Neural progenitor cell (in vitro differentiated cells): ENCODE data around the gene ABCC4. TPM values are rescaled to one million over a fixed set of nuclear protein-coding genes. Genes with fewer than 3 reads are reported as not detected.
A peak's percentile ranks its signal among the peaks of the same experiment; 100 is the strongest.

Experiments used
- DNase-seq: peaks from one replicate; pipeline ENCODE4 v3.0.0-alpha.2; 2016; ENCODE audit warnings: low spot score
- H2AFZ ChIP-seq: fragments of 200-600 bp; sonication (generic); replicated peaks from 2 replicates; pipeline ENCODE4 v1.6.1; 2016; ENCODE audit warnings: antibody characterized with exemption
- H3F3A ChIP-seq: fragments of 200-600 bp; sonication (generic); 2 replicates; pipeline ENCODE4 v1.6.1; 2016; ENCODE audit warnings: antibody characterized with exemption, low read depth
- H3K27ac ChIP-seq: fragments of 200-600 bp; sonication (generic); 2 replicates; pipeline ENCODE4 v1.5.1; 2016; ENCODE audit warnings: mild to moderate bottlenecking
- H3K27me3 ChIP-seq: fragments of 200-600 bp; sonication (generic); 2 replicates; pipeline ENCODE4 v1.6.1; 2016; ENCODE audit warnings: mild to moderate bottlenecking, moderate library complexity
- H3K36me3 ChIP-seq: fragments of 200-600 bp; sonication (generic); 2 replicates; pipeline ENCODE4 v1.5.1; 2016
- H3K4me1 ChIP-seq: fragments of 200-600 bp; sonication (generic); 2 replicates; pipeline ENCODE4 v1.6.1; 2016; ENCODE audit warnings: mixed run types
- H3K4me2 ChIP-seq: fragments of 200-600 bp; sonication (generic); 2 replicates; pipeline ENCODE4 v1.6.1; 2016
- H3K4me3 ChIP-seq: fragments of 200-600 bp; sonication (generic); 2 replicates; pipeline ENCODE4 v1.5.1; 2016
- H3K79me2 ChIP-seq: fragments of 200-600 bp; sonication (generic); 2 replicates; pipeline ENCODE4 v1.6.1; 2016; ENCODE audit warnings: low read depth
- H3K9ac ChIP-seq: fragments of 200-600 bp; sonication (generic); 2 replicates; pipeline ENCODE4 v1.6.1; 2016
- H3K9me3 ChIP-seq: fragments of 200-600 bp; sonication (generic); 2 replicates; pipeline ENCODE4 v1.5.1; 2016; ENCODE audit warnings: low read depth
- H4K20me1 ChIP-seq: fragments of 200-600 bp; sonication (generic); 2 replicates; pipeline ENCODE4 v1.6.1; 2016; ENCODE audit warnings: low read depth
- H3K27ac Mint-ChIP-seq: 3 replicates; pipeline ENCODE4 v1.8.0; 2021; ENCODE audit warnings: mixed read lengths
- H3K27me3 Mint-ChIP-seq: 2 replicates; pipeline ENCODE4 v1.8.0; 2022; ENCODE audit warnings: low read depth, mild to moderate bottlenecking, inconsistent platforms, moderate library complexity, mixed read lengths; ENCODE audit not compliant: insufficient read depth
- H3K36me3 Mint-ChIP-seq: 3 replicates; pipeline ENCODE4 v1.8.0; 2021; ENCODE audit warnings: mixed read lengths
- H3K4me1 Mint-ChIP-seq: 3 replicates; pipeline ENCODE4 v1.8.0; 2021; ENCODE audit warnings: mixed read lengths
- H3K4me3 Mint-ChIP-seq: 3 replicates; pipeline ENCODE4 v1.8.0; 2021; ENCODE audit warnings: mild to moderate bottlenecking, moderate library complexity, mixed read lengths
- H3K9me3 Mint-ChIP-seq: 3 replicates; pipeline ENCODE4 v1.8.0; 2020; ENCODE audit warnings: mixed read lengths
- EZH2 ChIP-seq: fragments of 200-600 bp; sonication (generic); IDR thresholded peaks from 2 replicates; pipeline ENCODE4 v1.6.1; 2017; ENCODE audit warnings: antibody characterized with exemption, mild to moderate bottlenecking, moderate library complexity
- EZH2phosphoT487 ChIP-seq: fragments of 200-600 bp; sonication (generic); IDR thresholded peaks from 2 replicates; pipeline ENCODE4 v1.6.1; 2017; ENCODE audit warnings: antibody characterized with exemption
- total RNA-seq: library from RNA; depleted of rRNA; stranded (reverse); fragments of >200 nt; gene quantifications from 2 replicates; pipeline ENCODE4 v1.2.3, GENCODE V29; 2015; ENCODE audit warnings: low replicate concordance
- TF ChIP-seq, protein P1 (sequence below): fragments of 200-600 bp; sonication (generic); IDR thresholded peaks from 2 replicates; pipeline ENCODE4 v1.5.1; 2017; ENCODE audit warnings: antibody characterized with exemption, mild to moderate bottlenecking

Gene ABCC4
- total RNA-seq, 1 donor from 2014 or later, result 23.6 TPM

DNA sequence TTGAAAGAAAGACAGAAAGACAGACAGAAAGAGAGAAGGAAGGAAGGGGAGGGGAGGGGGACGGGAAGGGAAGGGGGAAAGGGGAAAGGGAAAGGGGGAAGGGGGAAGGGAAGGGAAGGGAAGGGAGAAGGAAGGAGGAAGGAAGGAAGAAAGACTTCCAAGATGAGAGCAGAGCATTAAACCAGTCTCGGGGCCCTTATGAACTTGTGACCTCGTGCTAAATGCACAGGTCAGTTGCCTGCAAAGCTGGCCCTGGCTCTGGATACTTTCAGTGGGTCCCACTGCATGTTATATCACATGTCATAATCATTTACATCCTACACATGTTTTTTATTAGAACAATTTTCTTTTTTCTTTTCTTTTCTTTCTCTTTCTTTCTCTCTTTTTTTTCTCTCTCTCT lies 24.2 kb upstream of the ABCC4 start:
- H2AFZ ChIP-seq, result no peak overlapping the region
- H3K36me3 ChIP-seq, result no peaks in the 10 kb centered on the region
- no peak overlapping the region for H3K27ac Mint-ChIP-seq
- H3K79me2 ChIP-seq, result no peaks in the 10 kb centered on the region
- H3K27me3 Mint-ChIP-seq, result peaks cover 4% of the 10 kb centered on the region
- no peaks in the 10 kb centered on the region for H3K9me3 ChIP-seq
- H3K9ac ChIP-seq, result no peak overlapping the region
- H3K4me3 Mint-ChIP-seq, result no peak overlapping the region
- TF ChIP-seq EZH2phosphoT487 (no peak), EZH2 (no peak)
- TF ChIP-seq, protein P1, sequence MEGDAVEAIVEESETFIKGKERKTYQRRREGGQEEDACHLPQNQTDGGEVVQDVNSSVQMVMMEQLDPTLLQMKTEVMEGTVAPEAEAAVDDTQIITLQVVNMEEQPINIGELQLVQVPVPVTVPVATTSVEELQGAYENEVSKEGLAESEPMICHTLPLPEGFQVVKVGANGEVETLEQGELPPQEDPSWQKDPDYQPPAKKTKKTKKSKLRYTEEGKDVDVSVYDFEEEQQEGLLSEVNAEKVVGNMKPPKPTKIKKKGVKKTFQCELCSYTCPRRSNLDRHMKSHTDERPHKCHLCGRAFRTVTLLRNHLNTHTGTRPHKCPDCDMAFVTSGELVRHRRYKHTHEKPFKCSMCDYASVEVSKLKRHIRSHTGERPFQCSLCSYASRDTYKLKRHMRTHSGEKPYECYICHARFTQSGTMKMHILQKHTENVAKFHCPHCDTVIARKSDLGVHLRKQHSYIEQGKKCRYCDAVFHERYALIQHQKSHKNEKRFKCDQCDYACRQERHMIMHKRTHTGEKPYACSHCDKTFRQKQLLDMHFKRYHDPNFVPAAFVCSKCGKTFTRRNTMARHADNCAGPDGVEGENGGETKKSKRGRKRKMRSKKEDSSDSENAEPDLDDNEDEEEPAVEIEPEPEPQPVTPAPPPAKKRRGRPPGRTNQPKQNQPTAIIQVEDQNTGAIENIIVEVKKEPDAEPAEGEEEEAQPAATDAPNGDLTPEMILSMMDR, result no peak
- H3K36me3 Mint-ChIP-seq, result no peaks in the 10 kb centered on the region
- DNase-seq, result no peak
- no peaks in the 10 kb centered on the region for H3K27me3 ChIP-seq
- no peak overlapping the region for H3K27ac ChIP-seq
- peaks cover 8% of the 10 kb centered on the region for H3K4me1 Mint-ChIP-seq
- H4K20me1 ChIP-seq, result no peaks in the 10 kb centered on the region
- no peaks in the 10 kb centered on the region for H3F3A ChIP-seq
- H3K4me1 ChIP-seq, result no peaks in the 10 kb centered on the region
- H3K9me3 Mint-ChIP-seq, result no peaks in the 10 kb centered on the region
- no peak overlapping the region for H3K4me2 ChIP-seq
- no peak overlapping the region for H3K4me3 ChIP-seq

DNA sequence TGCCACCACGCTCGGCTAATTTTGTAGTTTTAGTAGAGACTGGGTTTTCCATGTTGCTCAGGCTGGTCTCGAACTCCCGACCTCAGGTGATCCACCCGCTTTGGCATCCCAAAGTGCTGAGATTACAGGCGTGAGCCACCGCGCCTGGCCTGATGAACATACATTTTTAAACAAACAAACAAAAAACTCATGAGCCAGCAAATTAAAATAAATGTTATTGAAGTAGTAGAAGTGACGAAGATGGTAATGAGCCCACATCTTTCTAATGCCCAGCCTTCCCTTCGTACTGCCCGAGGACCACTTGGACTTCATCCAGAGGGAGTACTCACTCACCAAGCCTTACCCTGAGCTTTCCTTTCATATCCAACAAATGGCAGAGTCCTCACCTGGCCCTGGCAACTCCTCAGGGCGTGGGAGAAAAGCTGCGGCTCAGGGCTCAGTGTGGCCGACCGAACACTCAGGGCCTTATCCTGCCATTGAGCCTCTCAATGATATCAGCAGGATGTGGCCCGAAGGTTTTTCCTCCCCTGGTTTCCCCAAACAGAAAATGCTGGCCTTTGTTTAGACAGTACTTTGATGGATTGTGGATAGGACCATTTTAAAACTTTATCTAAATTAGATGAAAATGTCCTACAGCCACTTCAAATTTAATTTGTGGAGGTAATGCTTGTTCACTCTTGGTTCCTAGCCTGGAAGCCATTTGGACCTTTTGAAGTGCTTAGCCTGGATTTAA lies 22.8 kb upstream of the ABCC4 start:
- Histone ChIP-seq H3K36me3 (no peaks in the 10 kb centered on the region), H3K9ac (no peak overlapping the region), H3K9me3 (no peaks in the 10 kb centered on the region), H3K4me1 (no peaks in the 10 kb centered on the region), H3K27me3 (no peaks in the 10 kb centered on the region), H3K4me2 (no peak overlapping the region), H2AFZ (peak overlapping the region; percentile 63), H4K20me1 (no peaks in the 10 kb centered on the region), H3K4me3 (no peak overlapping the region), H3K79me2 (no peaks in the 10 kb centered on the region), H3K27ac (no peak overlapping the region), H3F3A (no peaks in the 10 kb centered on the region)
- Mint-ChIP-seq H3K4me3 (no peak overlapping the region), H3K9me3 (no peaks in the 10 kb centered on the region), H3K27me3 (peaks cover 4% of the 10 kb centered on the region), H3K36me3 (no peaks in the 10 kb centered on the region), H3K4me1 (peaks cover 8% of the 10 kb centered on the region), H3K27ac (no peak overlapping the region)
- no peak for DNase-seq
- TF ChIP-seq, protein P1, result no peak
- TF ChIP-seq EZH2phosphoT487 (no peak), EZH2 (no peak)

DNA sequence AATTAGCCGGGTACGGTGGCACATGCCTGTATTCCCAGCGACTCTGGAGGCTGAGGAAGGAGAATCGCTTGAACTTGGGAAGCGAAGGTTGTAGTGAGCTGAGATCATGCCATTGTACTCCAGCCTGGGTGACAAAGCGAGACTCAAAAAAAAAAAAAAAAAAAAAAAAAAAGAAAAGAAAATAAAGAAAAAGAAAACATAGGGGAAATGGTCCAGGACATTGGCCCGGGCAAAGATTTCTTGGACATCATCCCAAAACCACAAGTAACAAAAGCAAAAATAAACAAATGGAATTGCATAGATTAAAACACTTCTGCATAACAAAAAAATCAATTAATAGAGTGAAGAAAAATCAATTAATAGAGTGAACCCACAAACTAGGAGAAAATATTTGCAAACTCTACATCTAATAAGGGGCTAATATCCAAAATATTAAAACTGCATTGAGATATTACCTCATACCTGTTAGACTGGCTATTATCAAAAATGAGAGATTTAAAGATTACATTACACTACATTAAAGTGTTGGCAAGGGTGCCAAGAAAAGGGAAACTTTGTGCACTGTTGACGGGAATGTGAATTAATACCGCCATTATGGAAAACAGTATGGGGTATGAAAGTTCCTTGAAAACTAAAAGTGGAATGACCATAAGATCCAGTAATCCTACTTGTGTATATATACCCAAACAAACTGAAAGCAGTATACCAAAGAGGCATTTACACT lies 18.5 kb upstream of the ABCC4 start:
- Mint-ChIP-seq H3K27ac (no peak overlapping the region), H3K9me3 (peaks cover 2% of the 10 kb centered on the region), H3K36me3 (no peaks in the 10 kb centered on the region), H3K27me3 (peaks cover 10% of the 10 kb centered on the region), H3K4me1 (peaks cover 5% of the 10 kb centered on the region), H3K4me3 (no peak overlapping the region)
- Histone ChIP-seq H3K9ac (no peak overlapping the region), H3K27ac (no peak overlapping the region), H3K4me1 (no peaks in the 10 kb centered on the region), H3F3A (no peaks in the 10 kb centered on the region), H3K27me3 (no peaks in the 10 kb centered on the region), H3K4me3 (no peak overlapping the region), H3K4me2 (no peak overlapping the region), H3K36me3 (no peaks in the 10 kb centered on the region), H3K79me2 (no peaks in the 10 kb centered on the region), H3K9me3 (no peaks in the 10 kb centered on the region), H4K20me1 (no peaks in the 10 kb centered on the region), H2AFZ (no peak overlapping the region)
- DNase-seq, result no peak
- TF ChIP-seq EZH2phosphoT487 (no peak), EZH2 (no peak)
- TF ChIP-seq, protein P1, result no peak
